Measurements from ENCODE around the gene FPR3.
"Not testable (repeated sequence)": the region's sequence is repeated elsewhere in the genome, so short reads cannot be mapped to it uniquely, and the experiment has no call there.

The FPR3 gene, protein sequence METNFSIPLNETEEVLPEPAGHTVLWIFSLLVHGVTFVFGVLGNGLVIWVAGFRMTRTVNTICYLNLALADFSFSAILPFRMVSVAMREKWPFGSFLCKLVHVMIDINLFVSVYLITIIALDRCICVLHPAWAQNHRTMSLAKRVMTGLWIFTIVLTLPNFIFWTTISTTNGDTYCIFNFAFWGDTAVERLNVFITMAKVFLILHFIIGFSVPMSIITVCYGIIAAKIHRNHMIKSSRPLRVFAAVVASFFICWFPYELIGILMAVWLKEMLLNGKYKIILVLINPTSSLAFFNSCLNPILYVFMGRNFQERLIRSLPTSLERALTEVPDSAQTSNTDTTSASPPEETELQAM

DNA sequence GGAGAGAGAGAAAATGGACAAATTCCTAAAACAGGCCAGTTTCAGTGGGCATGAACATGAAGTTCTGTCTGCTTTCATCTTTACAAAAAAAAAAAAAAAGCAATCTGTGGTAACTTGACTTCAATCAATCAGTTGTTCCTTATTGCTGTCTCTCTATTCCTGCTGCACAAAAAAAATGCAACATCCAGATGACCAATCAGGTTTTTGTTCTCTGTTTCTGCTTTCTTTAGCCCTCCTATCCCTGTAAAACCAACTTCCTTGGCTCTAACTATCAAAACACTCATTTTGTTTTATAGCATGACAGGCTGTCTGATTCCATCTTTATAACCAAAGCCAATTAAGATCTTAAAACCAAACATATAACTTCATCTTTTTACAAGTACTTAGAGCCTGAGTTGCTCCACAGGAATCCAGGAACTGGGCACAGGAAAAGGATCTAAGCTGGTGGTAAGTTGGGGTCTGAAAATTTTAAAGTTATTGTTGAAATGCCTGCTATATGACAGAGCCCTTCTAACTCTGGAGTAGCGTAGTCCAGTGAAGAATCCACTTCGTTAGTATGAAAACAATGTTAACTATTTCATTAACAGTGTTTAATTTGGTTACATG, at the start of gene FPR3:
FPR3 (plus strand) TSS at position 273 of the 606 bp plus-strand sequence. CDS start 28,592 bp downstream, outside the sequence.
- DNase-seq (ENCODE audit: low spot score): no peak

DNA sequence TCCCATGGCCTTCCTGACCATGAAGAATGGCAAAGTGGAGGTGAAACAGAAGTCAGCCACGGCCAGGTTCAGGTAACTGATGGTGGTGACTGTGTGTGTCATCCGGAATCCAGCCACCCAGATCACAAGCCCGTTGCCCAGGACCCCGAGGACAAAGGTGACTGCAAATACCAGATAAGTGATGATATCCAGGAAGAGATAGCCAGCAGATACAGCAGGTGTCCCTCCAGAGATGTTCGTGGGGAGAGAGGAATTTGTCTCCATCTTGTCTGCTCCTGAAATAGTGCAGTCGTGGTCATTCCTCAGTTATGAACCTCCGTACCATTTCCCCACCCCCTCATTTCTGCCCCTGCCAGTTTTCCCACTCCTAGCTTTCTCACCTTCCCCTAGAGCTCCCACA, 48.2 kb upstream of the FPR3 start:
- no peak for DNase-seq (ENCODE audit: low spot score)

DNA sequence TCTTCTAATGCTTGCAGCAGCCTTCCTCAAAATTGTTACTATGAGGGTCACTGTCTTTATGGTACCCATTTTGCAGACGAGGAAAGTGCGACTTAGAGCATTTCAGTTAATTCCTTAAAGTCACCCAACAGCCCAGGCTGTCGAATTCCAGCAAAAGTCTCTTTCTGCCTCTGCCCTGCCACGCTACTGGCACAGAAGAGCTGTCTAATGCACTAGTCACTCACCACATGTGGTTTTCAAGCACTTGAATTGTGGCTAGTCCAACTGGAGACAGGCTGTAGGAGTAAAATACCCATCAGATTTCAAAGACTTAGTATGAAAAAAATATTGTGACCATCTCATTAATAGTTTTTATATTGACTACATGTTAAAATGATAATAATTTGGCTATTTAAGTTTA, 45.0 kb upstream of the FPR3 start:
- no peak for DNase-seq (ENCODE audit: low spot score)

DNA sequence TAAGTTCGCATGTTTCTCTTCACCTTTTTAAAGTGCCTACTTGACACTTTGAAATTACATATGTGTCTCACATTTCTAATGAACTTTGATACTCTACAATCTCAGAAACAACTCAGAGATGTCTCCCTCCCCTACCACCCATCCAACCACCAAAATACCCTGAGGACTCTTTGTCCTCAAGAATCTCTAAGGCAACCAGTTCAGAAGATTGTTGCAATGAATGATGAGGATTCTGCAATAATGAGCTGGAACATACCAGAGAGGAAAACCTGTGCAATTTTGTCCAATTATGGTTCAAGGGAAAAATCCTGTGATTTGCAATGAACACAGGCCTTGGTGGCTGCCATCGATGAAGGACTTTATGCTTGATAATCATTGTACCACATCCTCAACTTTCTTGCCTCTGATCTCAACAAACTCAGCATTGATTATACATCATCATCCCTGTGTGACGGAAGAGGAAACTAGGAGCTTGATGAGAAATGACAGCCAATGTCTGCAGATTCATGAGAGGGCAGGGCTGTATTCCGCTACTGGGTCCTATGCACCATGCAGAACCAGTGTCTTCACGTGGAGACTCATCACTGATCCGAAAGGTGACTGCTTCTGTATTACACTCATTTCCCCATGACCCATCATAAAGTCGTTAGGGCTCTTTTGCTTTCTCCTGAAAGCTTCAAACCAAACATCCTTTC, 44.4 kb upstream of the FPR3 start:
- DNase-seq (ENCODE audit: low spot score): no peak

DNA sequence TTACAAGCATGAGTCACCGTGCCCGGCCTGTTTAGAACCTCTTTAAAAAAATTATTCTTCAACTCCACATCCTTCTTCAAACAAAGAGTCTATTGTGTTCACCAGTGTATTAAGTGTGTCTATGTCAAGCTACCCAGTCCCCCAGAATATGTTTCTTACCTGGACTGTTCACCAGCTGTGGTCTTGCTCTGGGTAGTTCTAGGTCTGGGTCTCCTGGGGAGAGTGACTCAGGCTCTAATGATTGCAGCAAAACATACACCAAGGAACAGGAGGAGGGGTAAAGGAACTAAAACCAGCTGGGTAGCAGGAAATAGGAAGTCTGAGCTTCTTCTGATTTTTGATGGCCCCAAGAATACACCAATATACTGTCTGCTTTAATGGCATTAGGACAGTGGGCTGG, 43.3 kb upstream of the FPR3 start, which contains the start of gene FPR1:
FPR1 (minus strand) TSS at position 224 of the 400 bp plus-strand sequence. CDS start 4,884 bp downstream, outside the sequence.
- DNase-seq (ENCODE audit: low spot score): no peak

DNA sequence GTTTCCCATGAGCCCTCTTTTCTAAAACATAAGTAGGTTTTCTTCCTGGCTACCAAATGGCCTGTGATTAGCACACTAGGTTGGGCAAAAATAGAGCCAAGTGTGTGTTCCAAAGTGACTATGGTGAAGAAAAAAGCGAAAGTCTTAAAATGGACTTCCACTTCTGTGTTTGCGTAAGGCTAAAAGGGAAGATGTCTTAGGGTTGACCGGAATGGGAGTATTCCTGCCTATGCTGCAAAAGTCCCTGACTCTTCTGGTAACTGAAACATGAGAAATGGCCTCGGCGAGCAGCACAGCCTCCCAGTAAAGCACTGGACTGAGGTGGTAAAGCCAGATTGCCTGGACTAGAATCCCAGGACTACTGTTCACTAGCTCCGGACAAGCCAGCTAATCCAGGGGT, 40.8 kb upstream of the FPR3 start:
- DNase-seq (ENCODE audit: low spot score): no peak

DNA sequence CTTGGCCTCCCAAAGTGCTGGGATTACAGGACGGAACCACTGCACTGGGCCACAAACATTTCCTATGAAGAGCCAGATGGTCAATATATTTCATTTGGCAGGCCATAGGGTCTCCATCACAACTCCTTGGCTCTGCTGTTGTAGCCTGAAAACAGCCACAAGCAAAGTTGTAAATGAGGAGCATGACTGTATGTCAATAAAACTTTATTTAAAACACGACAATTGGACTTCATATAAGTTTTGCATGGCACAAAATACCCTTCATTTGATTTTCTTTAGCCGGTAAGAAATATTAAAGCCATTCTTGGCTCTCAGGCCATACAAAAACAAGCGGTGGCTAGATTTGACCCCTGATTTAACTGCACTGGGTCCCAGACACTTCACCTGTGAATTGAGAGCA, 40.2 kb upstream of the FPR3 start:
- DNase-seq (ENCODE audit: low spot score): no peak

DNA sequence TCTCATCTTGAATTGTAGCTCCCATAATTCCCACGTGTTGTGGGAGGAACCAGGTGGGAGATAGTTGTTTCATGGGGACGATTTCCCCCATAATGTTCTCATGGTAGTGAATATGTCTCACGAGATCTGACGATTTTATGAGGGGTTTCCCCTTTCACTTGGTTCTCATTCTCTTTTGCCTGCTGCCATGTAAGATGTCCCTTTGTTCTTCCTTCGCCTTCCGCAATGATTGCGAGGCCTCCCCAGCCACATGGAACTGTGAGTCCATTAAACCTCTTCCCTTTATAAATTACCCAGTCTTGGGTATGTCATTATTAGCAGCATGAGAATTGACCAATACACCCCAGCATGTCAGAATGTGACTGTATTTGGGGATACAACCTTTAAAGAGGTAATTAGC, 39.4 kb upstream of the FPR3 start:
- no peak for DNase-seq (ENCODE audit: low spot score)

DNA sequence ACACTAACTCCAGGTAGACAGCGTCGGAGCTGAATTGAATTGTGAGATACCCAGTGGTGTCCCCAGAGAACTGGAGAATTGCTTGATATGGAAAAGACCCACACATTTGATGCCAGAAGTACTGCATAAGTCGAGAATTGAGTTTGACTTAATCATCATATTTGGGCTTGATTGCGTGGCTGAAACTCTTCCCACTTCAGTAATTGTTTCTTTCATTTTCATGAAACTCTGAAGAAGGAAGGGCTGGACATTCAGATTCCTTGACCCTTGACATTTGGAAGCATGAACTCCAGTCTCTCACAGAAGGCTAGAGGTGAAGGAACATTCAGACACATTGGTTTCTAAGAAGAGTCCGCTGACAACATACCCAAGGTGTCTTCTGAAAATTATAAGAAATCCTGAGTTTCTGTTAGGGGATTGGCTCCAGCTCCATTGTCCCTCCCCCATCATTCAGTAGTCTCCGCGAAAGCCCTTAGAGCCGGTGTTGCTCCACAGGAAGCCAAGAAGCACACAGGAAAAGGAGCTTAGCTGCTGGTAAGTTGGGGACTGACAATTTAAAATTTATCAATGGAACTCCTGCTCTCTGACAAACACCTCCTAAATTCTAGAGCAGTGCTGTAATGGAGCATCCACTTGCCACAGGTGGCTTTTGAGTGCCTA, 34.1 kb upstream of the FPR3 start, which contains the start of gene FPR2:
FPR2 (plus strand) TSS at position 484 of the 660 bp plus-strand sequence. CDS start 7,479 bp downstream, outside the sequence.
- DNase-seq (ENCODE audit: low spot score): no peak

DNA sequence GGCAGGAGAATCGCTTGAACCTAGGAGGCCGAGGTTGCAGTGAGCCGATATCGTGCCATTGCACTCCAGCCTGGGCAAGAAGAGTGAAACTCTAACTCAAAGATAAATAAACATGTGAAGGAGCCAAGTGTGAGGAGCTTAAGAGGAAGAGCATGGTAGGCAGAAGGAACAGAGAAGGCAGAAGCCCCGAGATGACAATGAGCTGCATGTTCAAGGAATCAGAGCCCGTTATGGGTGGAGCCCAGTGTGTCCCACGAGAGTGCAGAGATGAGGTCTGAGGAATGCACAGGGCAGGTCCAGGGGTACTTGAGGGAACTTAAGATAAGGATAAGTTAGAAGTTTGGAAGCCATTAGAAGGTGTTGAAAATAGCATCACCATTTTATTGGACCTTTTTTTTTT, 33.3 kb upstream of the FPR3 start:
- DNase-seq (ENCODE audit: low spot score): no peak

DNA sequence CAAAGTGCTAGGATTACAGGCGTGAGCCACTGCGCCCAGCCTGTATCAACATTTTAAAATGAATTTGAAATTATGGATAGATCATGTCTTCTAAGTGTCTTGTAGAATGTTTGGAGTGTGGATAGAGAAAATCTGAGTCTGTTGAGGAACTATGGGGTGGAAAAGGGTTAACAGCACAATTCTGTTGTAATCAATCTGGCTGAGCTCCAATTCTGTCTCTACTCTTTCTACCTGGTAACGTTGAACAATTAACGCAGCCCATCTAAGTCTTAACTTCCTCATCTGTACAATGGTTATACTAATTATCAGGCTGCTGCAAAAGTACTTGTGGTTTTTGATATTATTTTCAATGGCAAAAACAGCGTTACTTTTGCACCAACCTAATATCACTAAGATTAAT, 29.9 kb upstream of the FPR3 start:
- DNase-seq (ENCODE audit: low spot score): no peak

DNA sequence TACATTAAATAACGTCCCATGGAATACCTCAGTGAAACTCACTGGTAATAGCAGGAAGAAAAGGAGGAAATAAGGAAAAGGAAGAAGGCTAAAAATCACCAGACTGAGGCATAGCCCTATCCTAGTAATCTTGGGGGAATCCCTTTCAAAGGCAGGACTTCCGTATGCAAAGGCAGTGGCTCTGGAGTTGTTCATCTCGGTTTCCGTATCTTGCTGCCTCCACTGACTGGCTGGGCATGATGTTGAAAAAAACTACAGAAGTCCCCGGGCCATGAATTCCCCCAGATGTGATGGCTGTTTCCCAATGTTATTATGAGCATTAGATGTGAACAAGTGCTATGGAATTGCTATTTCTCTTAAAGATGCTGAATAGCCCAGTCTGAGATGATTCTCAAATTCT, 28.5 kb upstream of the FPR3 start:
- DNase-seq (ENCODE audit: low spot score): no peak

DNA sequence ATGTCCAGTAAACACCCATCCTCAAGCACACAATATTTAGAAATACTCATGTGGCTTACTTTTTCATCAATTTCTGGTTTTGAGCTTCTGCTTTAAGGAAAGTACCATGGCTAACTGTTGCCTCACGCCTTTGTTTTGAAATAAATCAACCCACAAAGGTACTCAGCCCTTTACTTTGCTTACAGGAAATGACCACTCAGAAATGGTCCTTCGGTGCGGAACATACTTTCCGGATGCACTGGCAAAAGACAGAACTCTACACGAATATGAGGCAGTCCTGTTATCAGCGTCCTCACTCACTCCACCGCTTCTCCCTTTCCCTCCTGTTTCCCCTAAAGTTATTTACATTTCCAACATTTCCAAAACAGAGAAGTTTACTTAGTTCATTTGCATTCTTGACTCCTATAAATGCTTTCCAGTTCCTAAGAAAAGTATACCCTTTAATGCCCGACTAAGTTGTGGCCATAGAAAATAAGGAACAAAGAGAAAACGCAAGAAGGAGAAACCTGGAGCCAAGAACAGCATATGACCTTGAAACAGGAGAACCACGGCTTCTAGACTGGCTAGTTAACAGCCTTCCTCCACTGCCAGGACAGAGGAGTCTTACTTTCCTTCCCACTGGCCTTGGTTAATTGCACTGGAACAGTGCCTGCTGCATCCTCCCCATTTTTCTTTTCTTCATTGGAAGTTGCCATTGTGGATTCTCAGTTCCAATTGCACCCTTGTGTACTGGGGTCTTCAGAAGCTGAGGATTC, 23.4 kb upstream of the FPR3 start:
- no peak for DNase-seq (ENCODE audit: low spot score)

DNA sequence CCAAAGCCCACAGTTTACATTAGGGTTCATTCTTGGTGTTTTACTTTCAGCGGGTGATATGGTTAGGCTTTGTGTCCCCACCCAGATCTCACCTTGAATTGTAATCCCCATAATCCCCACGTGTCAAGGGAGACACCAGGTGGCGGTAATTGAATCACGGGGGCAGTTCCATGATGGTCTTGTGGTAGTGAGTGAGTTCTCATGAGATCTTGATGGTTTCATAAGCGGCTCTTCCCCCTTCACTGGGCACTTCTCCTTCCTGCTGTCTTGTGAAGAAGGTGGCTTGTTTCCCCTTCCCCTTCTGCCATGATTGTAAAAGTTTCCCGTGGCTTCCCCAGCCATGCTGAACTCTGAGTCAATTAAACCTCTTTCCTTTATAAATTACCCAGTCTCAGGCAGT, 22.0 kb upstream of the FPR3 start:
- DNase-seq (ENCODE audit: low spot score): no peak

DNA sequence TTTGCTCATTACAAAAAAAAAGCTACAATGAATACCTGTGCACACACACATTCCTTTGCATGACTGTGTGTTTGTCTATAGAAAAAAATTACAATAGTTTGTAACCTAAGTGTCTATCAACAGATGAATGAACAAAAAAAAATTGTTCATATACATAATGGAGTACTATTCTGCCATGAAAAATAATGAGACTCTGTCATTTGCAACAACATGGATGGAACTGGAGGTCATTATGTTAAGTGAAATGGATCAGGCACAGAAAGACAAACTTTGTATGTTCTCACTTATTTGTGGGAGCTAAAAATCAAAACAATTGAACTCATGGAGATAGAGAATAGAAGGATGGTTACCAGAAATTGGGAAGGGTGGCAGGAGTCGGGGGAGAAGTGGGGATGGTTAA, 18.4 kb upstream of the FPR3 start:
- not testable (repeated sequence) for DNase-seq (ENCODE audit: low spot score)

DNA sequence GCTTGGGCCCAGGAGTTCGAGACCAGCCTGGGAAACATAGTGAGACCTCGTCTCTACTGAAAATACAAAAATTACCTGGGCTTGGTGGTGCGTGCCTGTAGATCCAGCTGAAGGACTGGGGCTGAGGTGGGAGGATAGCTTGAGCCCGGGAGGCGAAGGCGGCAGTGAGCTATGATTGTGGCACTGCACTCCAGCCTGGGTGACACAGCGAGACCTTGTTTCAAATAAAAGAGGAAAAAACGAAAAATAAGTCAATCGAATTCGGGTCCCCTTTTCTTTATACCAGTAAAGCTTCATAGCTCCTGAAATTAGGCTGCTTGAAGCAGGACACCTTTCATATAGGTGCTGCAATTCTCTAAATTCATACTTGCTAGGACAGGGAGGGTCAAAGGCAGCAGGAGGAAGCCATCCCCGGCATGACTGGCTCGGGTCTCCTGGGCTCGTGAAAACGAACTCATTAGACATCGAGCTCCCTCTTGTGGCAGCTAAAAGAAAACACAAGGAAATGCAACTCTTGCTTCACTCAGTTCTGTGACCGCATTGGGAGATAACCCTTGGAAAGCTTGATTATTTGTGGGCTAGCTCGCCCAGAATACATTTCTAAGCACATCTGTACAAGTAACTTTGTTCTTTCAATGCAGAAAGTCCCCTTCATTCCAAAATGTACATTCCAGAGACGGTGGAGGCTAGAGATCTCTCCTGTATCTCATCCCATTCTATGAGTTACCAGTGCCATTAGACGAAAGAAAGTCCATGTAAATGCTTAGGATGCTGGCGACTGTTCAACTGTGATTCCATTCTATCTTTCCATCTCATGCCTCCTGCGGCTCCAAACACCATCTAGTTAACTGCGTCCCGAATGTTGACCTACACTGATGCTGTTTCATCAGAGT, 17.1 kb upstream of the FPR3 start:
- DNase-seq (ENCODE audit: low spot score): peak; percentile 40

DNA sequence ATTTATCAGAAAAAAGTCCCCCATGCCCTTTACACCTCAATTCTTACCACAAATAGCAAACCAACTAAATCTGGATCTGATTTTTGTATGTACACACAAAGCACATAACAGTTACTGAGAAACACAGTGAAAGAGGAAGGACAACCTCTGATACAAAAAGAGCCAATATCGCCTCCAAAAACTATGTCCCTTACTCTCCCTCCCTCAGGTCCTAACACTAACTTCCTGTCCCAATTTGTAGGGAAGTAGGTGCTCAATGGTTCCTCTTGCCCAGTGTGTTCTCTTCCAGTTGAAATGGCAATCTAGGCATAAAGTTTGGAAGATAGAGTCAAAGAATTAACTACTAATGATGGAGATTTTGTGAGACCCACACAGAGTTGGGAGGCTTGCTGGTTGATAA, 15.8 kb upstream of the FPR3 start:
- no peak for DNase-seq (ENCODE audit: low spot score)

DNA sequence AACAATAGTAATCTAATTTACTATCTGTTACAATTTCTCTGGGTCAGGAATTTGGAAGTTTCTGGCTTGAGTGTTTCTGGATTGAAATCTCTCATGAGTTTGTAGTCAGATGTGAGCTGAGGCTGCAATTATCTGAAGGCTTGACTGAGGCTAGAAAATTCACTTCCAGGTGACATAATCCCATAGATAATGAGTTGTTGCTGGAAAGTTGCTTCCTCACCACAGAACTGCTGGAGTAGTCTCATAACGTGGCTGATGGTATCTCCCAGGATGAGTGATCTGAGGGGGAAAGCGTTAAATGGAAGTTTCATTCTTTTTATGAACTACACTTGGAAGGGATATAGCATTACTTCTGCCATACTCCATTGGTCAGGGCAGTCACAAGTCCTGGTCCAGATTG, 15.3 kb upstream of the FPR3 start:
- no peak for DNase-seq (ENCODE audit: low spot score)

DNA sequence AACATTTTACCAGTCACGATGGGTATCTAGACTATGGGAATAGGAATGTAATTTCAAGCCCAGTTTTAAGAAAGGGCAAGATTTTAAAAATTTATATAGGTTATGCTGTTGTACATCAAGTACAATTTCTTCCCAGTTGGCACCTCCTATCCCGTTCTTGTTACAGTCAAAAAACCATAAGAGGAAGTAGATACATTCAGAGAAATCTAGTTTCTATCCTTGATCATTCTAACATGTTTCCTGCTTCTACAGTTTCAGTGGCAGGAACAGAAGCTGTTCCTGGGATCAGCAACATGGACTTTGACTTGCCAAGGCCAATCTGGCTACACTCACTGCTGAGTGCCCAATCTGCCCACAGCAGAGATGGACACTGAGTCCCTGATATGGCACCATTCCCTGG, 14.7 kb upstream of the FPR3 start:
- DNase-seq (ENCODE audit: low spot score): no peak

DNA sequence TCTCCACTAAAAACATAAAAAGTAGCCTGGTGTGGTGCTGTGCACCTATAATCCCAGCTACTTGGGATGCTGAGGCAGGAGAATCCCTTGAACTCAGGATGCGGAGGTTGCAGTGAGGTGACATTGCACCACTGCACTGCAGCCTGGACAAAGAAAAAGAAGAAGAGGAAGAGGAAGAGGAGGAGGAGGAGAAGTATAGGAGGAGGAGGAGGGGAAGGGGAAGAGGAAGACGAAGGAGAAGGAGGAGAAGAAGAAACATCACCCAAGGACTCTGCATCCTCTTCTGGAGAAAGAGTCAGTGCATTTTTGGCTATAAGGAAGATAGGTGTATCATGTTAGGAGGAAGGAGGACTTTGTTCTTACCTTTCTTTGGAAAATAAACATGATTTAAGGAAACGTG, 13.0 kb upstream of the FPR3 start:
- DNase-seq (ENCODE audit: low spot score): no peak

DNA sequence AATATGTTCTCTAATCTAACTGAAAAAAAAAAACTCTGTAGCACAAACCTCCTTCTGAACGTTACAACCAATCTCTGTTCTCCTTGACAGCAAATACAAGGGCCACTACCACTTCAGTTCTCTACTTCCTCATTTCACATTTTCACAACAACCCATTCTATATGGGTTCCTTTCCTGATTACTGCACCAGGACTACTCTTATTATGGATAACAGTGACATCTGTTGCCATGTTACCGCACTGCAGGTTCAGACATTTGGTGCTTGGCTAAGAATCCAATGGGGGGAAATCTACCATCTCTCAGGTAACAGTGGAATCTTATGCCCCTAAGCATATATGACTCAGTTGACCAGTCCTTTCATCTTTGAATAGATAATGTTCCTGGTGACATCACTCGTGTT, 11.6 kb upstream of the FPR3 start:
- no peak for DNase-seq (ENCODE audit: low spot score)

Measured in CD4-positive, alpha-beta T cell treated with Interleukin-2 at 100 ng/mL for 4 hours (primary cell).